ENCODE measurements around the gene KCNJ14. TPM values are rescaled to one million over a fixed set of nuclear protein-coding genes. Genes with fewer than 3 reads are reported as not detected.

Gene KCNJ14
- 1 to 10 TPM; 4.2 to 4.7 (median 4.6) TPM for total RNA-seq

GRCh38 chr19:48455171-48455907 is at the start of gene KCNJ14:
TSS of gene KCNJ14 (plus strand) at chr19:48455574. CDS start at chr19:48461725, 6,151 bp downstream.
- Histone ChIP-seq H3K9me3 (no peaks in the 10 kb centered on the region), H3K4me3 (no peak within 1 kb of the TSS), H3K27ac (no peak within 1 kb of the TSS), H3K4me1 (no peaks in the 10 kb centered on the region), H3K27me3 (no peaks in the 10 kb centered on the region), H3K36me3 (peaks cover 60% of the 10 kb centered on the region)
- no peak for DNase-seq (ENCODE audit: low spot score in 2 of 2)
- no peak for TF ChIP-seq CTCF (IDR thresholded peaks at IDR 0.05)
- TF ChIP-seq POLR2A (IDR thresholded peaks at IDR 0.05): no peak
- no peak for TF ChIP-seq EP300 (IDR thresholded peaks at IDR 0.05)
- no peak for TF ChIP-seq POLR2AphosphoS5 (IDR thresholded peaks at IDR 0.05)
- WGBS: 74% methylated on average over 6 of the region's 16 CpGs

- WGBS: 83% methylated on average over 13 of the region's 13 CpGs
These were observed 49.5 kb upstream of the KCNJ14 start for GRCh38 chr19:48405850-48406249.

GRCh38 chr19:48413879-48414587 is 41.3 kb upstream of the KCNJ14 start:
- peaks cover 14% of the 10 kb centered on the region for H3K4me1 ChIP-seq
- no peaks in the 10 kb centered on the region for H3K36me3 ChIP-seq
- no peaks in the 10 kb centered on the region for H3K27me3 ChIP-seq
- no peak overlapping the region for H3K27ac ChIP-seq
- TF ChIP-seq EP300 (IDR thresholded peaks at IDR 0.05) (no peak), POLR2A (IDR thresholded peaks at IDR 0.05) (no peak), POLR2AphosphoS5 (IDR thresholded peaks at IDR 0.05) (no peak), CTCF (IDR thresholded peaks at IDR 0.05) (no peak)
- H3K9me3 ChIP-seq: no peaks in the 10 kb centered on the region
- WGBS: 64% methylated on average over 18 of the region's 24 CpGs
- DNase-seq (ENCODE audit: low spot score in 2 of 2): no peak
- no peak overlapping the region for H3K4me3 ChIP-seq

More at GRCh38 chr19:48405850-48406249, 49.5 kb upstream of the KCNJ14 start:
- Histone ChIP-seq H3K27me3 (peaks cover 3% of the 10 kb centered on the region), H3K4me1 (no peaks in the 10 kb centered on the region), H3K4me3 (no peak overlapping the region), H3K27ac (no peak overlapping the region), H3K9me3 (no peaks in the 10 kb centered on the region), H3K36me3 (no peaks in the 10 kb centered on the region)
- TF ChIP-seq POLR2A (IDR thresholded peaks at IDR 0.05) (no peak), POLR2AphosphoS5 (IDR thresholded peaks at IDR 0.05) (no peak), EP300 (IDR thresholded peaks at IDR 0.05) (no peak), CTCF (IDR thresholded peaks at IDR 0.05) (no peak)
- DNase-seq (ENCODE audit: low spot score in 2 of 2): no peak

GRCh38 chr19:48415395-48415794 is 40.0 kb upstream of the KCNJ14 start:
- H3K36me3 ChIP-seq: no peaks in the 10 kb centered on the region
- DNase-seq (ENCODE audit: low spot score in 2 of 2): peak; percentile 89 to 92
- 15% methylated on average over 14 of the region's 14 CpGs for WGBS
- peak overlapping the region; percentile 32 for H3K4me3 ChIP-seq
- no peaks in the 10 kb centered on the region for H3K27me3 ChIP-seq
- TF ChIP-seq POLR2AphosphoS5 (IDR thresholded peaks at IDR 0.05) (no peak), EP300 (IDR thresholded peaks at IDR 0.05) (no peak), POLR2A (IDR thresholded peaks at IDR 0.05) (no peak), CTCF (IDR thresholded peaks at IDR 0.05) (no peak)
- no peak overlapping the region for H3K27ac ChIP-seq
- no peaks in the 10 kb centered on the region for H3K9me3 ChIP-seq
- peaks cover 14% of the 10 kb centered on the region for H3K4me1 ChIP-seq

DNA sequence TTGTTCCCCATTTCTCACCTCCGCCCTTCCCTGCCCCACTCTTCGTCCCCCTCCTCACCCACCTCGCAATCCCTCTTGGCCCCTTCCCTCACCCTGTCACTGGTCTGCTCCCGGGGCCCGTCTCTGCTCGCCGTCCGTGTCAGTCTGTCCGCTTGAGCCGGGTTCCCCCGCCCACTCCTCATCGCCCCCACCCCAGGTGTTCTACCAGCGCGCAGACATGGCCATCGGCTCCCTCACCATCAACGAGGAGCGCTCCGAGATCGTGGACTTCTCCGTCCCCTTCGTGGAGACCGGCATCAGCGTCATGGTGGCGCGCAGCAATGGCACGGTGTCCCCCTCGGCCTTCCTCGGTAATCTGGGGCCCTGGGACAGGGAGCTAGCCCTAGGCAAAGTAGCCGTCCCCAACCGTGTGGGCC is 39.6 kb upstream of the KCNJ14 start:
- TF ChIP-seq POLR2A (IDR thresholded peaks at IDR 0.05): no peak
- TF ChIP-seq EP300 (IDR thresholded peaks at IDR 0.05): no peak
- no peak for TF ChIP-seq CTCF (IDR thresholded peaks at IDR 0.05)
- TF ChIP-seq POLR2AphosphoS5 (IDR thresholded peaks at IDR 0.05): no peak
- H3K27ac ChIP-seq: no peak overlapping the region
- no peaks in the 10 kb centered on the region for H3K9me3 ChIP-seq
- H3K36me3 ChIP-seq: no peaks in the 10 kb centered on the region
- H3K4me3 ChIP-seq: peak overlapping the region; percentile 20
- 69% methylated on average over 20 of the region's 30 CpGs for WGBS
- no peak for DNase-seq (ENCODE audit: low spot score in 2 of 2)
- H3K4me1 ChIP-seq: peaks cover 14% of the 10 kb centered on the region
- no peaks in the 10 kb centered on the region for H3K27me3 ChIP-seq
